Panc1 (cell line): Measurements from ENCODE around the gene ATRNL1. TPM values are rescaled to one million over a fixed set of nuclear protein-coding genes. Genes with fewer than 3 reads are reported as not detected.

Experiments used
- ATAC-seq: fragments of 200-7000 bp; cut with Tn5 transposase; 2 replicates; pipeline ENCODE4 v1.9.1; 2020; ENCODE audit warnings: mild to moderate bottlenecking, moderate library complexity
- BruUV-seq: library from RNA; stranded (reverse); fragments of 400-500 nt; replicated peaks from 2 replicates; lab custom pipeline; 2021; lab: Mats Ljungman, UMichigan
- CTCF ChIA-PET: fragments of 300-600 bp; sonication (Branson Sonifier 250); formaldehyde crosslinking; loops from one replicate; lab custom pipeline; 2022; ENCODE audit warnings: antibody characterized with exemption; lab: Charles Lee
- POLR2A ChIA-PET: fragments of 300-600 bp; sonication (Branson Sonifier 250); formaldehyde crosslinking; loops from one replicate; lab custom pipeline; 2022; ENCODE audit warnings: antibody characterized with exemption; lab: Charles Lee
- DNase-seq: peaks from one replicate; pipeline ENCODE4 v3.0.0-alpha.2; 2010; ENCODE audit warnings: low read depth, low spot score
- H3K27ac ChIP-seq: 2 replicates; pipeline ENCODE4 v1.5.1; 2011; ENCODE audit warnings: mild to moderate bottlenecking, low read length, inconsistent platforms
- H3K27me3 ChIP-seq: fragments of 200-500 bp; sonication (Bioruptor generic); 2 replicates; pipeline ENCODE4 v1.6.0; 2014; ENCODE audit warnings: low read length, inconsistent platforms; ENCODE audit not compliant: control insufficient read depth, insufficient read depth
- H3K36me3 ChIP-seq: fragments of 200-500 bp; sonication (Bioruptor generic); 2 replicates; pipeline ENCODE4 v1.5.1; 2014; ENCODE audit warnings: inconsistent platforms, mild to moderate bottlenecking, low read length, moderate library complexity; ENCODE audit not compliant: control insufficient read depth, insufficient read depth
- H3K4me1 ChIP-seq: 2 replicates; pipeline ENCODE4 v1.5.1; 2011; ENCODE audit warnings: inconsistent platforms, mild to moderate bottlenecking, low read length, moderate library complexity; ENCODE audit not compliant: control insufficient read depth, insufficient read depth
- H3K4me3 ChIP-seq, 2 experiments: 2 replicates each; pipeline ENCODE4 v1.5.1; 2011 to 2012; ENCODE audit warnings: low read depth in 2 of 2, low read length in 2 of 2, mild to moderate bottlenecking in 2 of 2, inconsistent platforms in 1 of 2, moderate library complexity in 1 of 2
- H3K9me3 ChIP-seq: fragments of 200-500 bp; sonication (Bioruptor generic); 2 replicates; pipeline ENCODE4 v1.5.1; 2014; ENCODE audit warnings: low read depth, mild to moderate bottlenecking, inconsistent platforms, low read length, moderate library complexity; ENCODE audit not compliant: control insufficient read depth, insufficient read depth
- POLR2AphosphoS5 ChIP-seq: IDR thresholded peaks from 2 replicates; pipeline ENCODE4 v1.6.1; 2012; ENCODE audit warnings: mild to moderate bottlenecking, low read depth, low read length, moderate library complexity
- REST ChIP-seq, 2 experiments: IDR thresholded peaks; 2 replicates each; pipeline ENCODE4 v1.6.1; 2011 to 2012; ENCODE audit warnings: low read depth in 2 of 2, control low read depth in 1 of 2, low read length in 1 of 2, mild to moderate bottlenecking in 1 of 2, moderate library complexity in 1 of 2; ENCODE audit not compliant: insufficient read depth in 1 of 2
- SIN3A ChIP-seq: IDR thresholded peaks from 2 replicates; pipeline ENCODE4 v1.6.1; 2012; ENCODE audit warnings: low read depth, mild to moderate bottlenecking, low read length, moderate library complexity, borderline replicate concordance; ENCODE audit not compliant: insufficient read depth
- TCF7L2 ChIP-seq: IDR thresholded peaks from 2 replicates; pipeline ENCODE4 v1.6.1; 2011; ENCODE audit warnings: mild to moderate bottlenecking, low read depth, low read length, inconsistent platforms
- in situ Hi-C: cut with HindIII; loops from 2 replicates; pipeline ENCODE4 v1.10.0; 2016; ENCODE audit warnings: low sequenced_read_pairs, low pct_unique_long_range_greater_than_20kb
- intact Hi-C: fragments of 100-400 bp; cut with micrococcal nuclease; formaldehyde crosslinking; loops from one replicate; pipeline ENCODE4 v1.10.0; 2022; ENCODE audit not compliant: unreplicated experiment
- total RNA-seq: library from RNA; stranded (reverse); gene quantifications from one replicate; pipeline ENCODE4 v1.2.1, GENCODE V29; 2021; ENCODE audit not compliant: unreplicated experiment
- TF ChIP-seq, protein P1 (sequence below): fragments of 450-650 bp; IDR thresholded peaks from 2 replicates; pipeline ENCODE4 v1.5.1; 2017; ENCODE audit warnings: mild to moderate bottlenecking

Gene ATRNL1
- total RNA-seq, 1 experiment from 2014 or later: 17.1 TPM

DNA sequence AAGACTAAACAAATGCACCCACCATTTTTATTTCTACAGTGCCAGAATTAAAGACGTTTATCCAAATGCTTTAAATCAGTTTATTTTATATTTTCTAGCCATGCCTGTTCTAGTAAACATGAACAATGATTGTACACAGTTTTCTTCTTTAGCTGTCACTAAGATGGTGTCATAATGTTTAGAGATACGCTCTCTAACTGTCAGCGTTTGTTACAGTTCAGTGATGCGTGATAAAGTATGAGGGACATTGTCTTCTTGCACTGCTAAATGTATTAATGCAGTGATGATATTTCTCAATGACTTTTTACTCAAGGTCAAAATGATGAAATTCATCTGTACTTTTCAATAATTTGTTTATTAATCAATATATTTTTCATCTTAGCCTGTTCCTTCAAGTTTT, 513.6 kb downstream of the ATRNL1 start:
- Histone ChIP-seq H3K4me3 (no peak overlapping the region), H3K27ac (no peak overlapping the region), H3K4me1 (no peaks in the 10 kb centered on the region), H3K9me3 (no peaks in the 10 kb centered on the region; the same call in 1 of the 2 replicates), H3K36me3 (no peaks in the 10 kb centered on the region), H3K27me3 (no peaks in the 10 kb centered on the region)
- in situ Hi-C loops (no loop called here), intact Hi-C loops (no loop called here)
- ATAC-seq: no peak
- ChIA-PET CTCF (no interaction called here), POLR2A (no interaction called here)
- no peak for DNase-seq
- no TSS peak for BruUV-seq
- TF ChIP-seq TCF7L2: no peak
- no peak for TF ChIP-seq POLR2AphosphoS5
- no peak for TF ChIP-seq SIN3A

DNA sequence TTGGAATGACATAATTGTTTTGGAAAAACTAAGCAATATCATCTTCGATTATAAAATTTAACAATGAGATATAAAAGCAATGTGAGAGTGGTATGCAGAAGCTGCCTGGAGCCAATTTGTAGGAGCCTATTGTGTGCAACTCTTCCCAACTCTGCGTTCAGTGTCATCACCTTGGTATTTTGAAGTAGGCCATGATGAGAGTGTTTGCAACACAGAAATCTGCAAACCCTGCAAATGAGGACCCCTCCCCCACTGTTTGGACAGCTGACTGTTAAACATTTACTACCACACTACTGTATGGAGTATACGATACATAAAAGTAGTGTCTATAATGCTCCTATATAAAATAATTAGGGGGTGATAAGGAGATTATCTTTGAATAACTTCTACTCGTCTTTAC, 531.3 kb downstream of the ATRNL1 start:
- no peak overlapping the region for H3K27ac ChIP-seq
- intact Hi-C loops (no loop called here), in situ Hi-C loops (no loop called here)
- TF ChIP-seq REST (IDR thresholded peaks at IDR 0.05; ENCODE audit: insufficient read depth in 1 of 2, low read depth in 2 of 2, low read length in 1 of 2): no peak
- no peak for TF ChIP-seq SIN3A
- TF ChIP-seq, protein P1, sequence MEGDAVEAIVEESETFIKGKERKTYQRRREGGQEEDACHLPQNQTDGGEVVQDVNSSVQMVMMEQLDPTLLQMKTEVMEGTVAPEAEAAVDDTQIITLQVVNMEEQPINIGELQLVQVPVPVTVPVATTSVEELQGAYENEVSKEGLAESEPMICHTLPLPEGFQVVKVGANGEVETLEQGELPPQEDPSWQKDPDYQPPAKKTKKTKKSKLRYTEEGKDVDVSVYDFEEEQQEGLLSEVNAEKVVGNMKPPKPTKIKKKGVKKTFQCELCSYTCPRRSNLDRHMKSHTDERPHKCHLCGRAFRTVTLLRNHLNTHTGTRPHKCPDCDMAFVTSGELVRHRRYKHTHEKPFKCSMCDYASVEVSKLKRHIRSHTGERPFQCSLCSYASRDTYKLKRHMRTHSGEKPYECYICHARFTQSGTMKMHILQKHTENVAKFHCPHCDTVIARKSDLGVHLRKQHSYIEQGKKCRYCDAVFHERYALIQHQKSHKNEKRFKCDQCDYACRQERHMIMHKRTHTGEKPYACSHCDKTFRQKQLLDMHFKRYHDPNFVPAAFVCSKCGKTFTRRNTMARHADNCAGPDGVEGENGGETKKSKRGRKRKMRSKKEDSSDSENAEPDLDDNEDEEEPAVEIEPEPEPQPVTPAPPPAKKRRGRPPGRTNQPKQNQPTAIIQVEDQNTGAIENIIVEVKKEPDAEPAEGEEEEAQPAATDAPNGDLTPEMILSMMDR: no peak
- no peak for TF ChIP-seq POLR2AphosphoS5
- TF ChIP-seq TCF7L2: no peak
- H3K9me3 ChIP-seq: no peaks in the 10 kb centered on the region
- H3K4me3 ChIP-seq: no peak overlapping the region
- ChIA-PET CTCF (no interaction called here), POLR2A (no interaction called here)
- no peaks in the 10 kb centered on the region for H3K36me3 ChIP-seq
- no peak for DNase-seq
- BruUV-seq: no TSS peak
- ATAC-seq: no peak
- H3K27me3 ChIP-seq: no peaks in the 10 kb centered on the region
- H3K4me1 ChIP-seq: no peaks in the 10 kb centered on the region

GRCh38 chr10:115628616-115629015, 535.5 kb downstream of the ATRNL1 start:
- no peak for TF ChIP-seq REST (IDR thresholded peaks at IDR 0.05; ENCODE audit: insufficient read depth in 1 of 2, low read depth in 2 of 2, low read length in 1 of 2)
- TF ChIP-seq SIN3A: no peak
- TF ChIP-seq POLR2AphosphoS5: no peak
- no peak for TF ChIP-seq TCF7L2
- TF ChIP-seq, protein P1: no peak
- intact Hi-C loops (no loop called here), in situ Hi-C loops (no loop called here)
- H3K4me3 ChIP-seq: no peak overlapping the region
- no peaks in the 10 kb centered on the region for H3K36me3 ChIP-seq
- H3K4me1 ChIP-seq: no peaks in the 10 kb centered on the region
- H3K27ac ChIP-seq: no peak overlapping the region
- ATAC-seq (no peak), DNase-seq (no peak)
- BruUV-seq: no TSS peak
- H3K9me3 ChIP-seq: no peaks in the 10 kb centered on the region
- ChIA-PET POLR2A (no interaction called here), CTCF (no interaction called here)
- H3K27me3 ChIP-seq: no peaks in the 10 kb centered on the region
